Endothelial cell of umbilical vein (primary cell): ENCODE measurements around the gene ARPC5L.
"Not testable (repeated sequence)": the region's sequence is repeated elsewhere in the genome, so short reads cannot be mapped to it uniquely, and the experiment has no call there.

Experiments
- EZH2 ChIP-seq: IDR thresholded peaks from 2 replicates; pipeline ENCODE4 v1.6.1; 2012; ENCODE audit warnings: borderline replicate concordance, low read depth, mild to moderate bottlenecking, moderate library complexity, low read length, inconsistent platforms; ENCODE audit not compliant: severe bottlenecking
- GATA2 ChIP-seq: IDR thresholded peaks from 2 replicates; pipeline ENCODE4 v1.7.0; 2011; ENCODE audit warnings: low read depth, mild to moderate bottlenecking, moderate library complexity, mixed read lengths, low read length; ENCODE audit not compliant: insufficient read length, insufficient read depth
- MAX ChIP-seq: IDR thresholded peaks from 2 replicates; pipeline ENCODE4 v1.6.1; 2011; ENCODE audit not compliant: insufficient read depth, insufficient read length
- POLR2A ChIP-seq: IDR thresholded peaks from 2 replicates; pipeline ENCODE4 v1.6.1; 2012; ENCODE audit warnings: low read depth, mild to moderate bottlenecking, control low read depth, low read length
- POLR2AphosphoS5 ChIP-seq: IDR thresholded peaks from 2 replicates; pipeline ENCODE4 v1.6.1; 2012; ENCODE audit warnings: low read depth, mild to moderate bottlenecking, control low read depth, low read length, moderate library complexity; ENCODE audit not compliant: insufficient read depth
- TF ChIP-seq, protein P1 (sequence below), 2 donors: IDR thresholded peaks; 1 replicate in 1 of 2; 2 replicates in 1 of 2; pipeline ENCODE4 v1.5.1; 2011; ENCODE audit warnings: low read length in 2 of 2, mild to moderate bottlenecking in 2 of 2, moderate library complexity in 2 of 2, control low read depth in 1 of 2, inconsistent platforms in 1 of 2, low read depth in 1 of 2; ENCODE audit not compliant: insufficient read depth in 1 of 2; ENCODE audit errors: extremely low read depth in 1 of 2

GRCh38 chr9:124838132-124838531 lies 23.8 kb upstream of the ARPC5L start:
- TF ChIP-seq, protein P1, sequence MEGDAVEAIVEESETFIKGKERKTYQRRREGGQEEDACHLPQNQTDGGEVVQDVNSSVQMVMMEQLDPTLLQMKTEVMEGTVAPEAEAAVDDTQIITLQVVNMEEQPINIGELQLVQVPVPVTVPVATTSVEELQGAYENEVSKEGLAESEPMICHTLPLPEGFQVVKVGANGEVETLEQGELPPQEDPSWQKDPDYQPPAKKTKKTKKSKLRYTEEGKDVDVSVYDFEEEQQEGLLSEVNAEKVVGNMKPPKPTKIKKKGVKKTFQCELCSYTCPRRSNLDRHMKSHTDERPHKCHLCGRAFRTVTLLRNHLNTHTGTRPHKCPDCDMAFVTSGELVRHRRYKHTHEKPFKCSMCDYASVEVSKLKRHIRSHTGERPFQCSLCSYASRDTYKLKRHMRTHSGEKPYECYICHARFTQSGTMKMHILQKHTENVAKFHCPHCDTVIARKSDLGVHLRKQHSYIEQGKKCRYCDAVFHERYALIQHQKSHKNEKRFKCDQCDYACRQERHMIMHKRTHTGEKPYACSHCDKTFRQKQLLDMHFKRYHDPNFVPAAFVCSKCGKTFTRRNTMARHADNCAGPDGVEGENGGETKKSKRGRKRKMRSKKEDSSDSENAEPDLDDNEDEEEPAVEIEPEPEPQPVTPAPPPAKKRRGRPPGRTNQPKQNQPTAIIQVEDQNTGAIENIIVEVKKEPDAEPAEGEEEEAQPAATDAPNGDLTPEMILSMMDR (IDR thresholded peaks at IDR 0.05; ENCODE audit: extremely low read depth in 1 of 2, insufficient read depth in 1 of 2, low read depth in 1 of 2, low read length in 2 of 2): not testable (repeated sequence)
- TF ChIP-seq POLR2A, POLR2AphosphoS5, EZH2, GATA2, MAX: not testable (repeated sequence)
